Endothelial cell (in vitro differentiated cells): ENCODE results near the gene ATL1. TPM values are rescaled to one million over a fixed set of nuclear protein-coding genes. Genes with fewer than 3 reads are reported as not detected.
A peak's percentile ranks its signal among the peaks of the same experiment; 100 is the strongest.

Source experiments
- DNase-seq: peaks from one replicate; pipeline ENCODE4 v3.0.0; 2021; ENCODE audit warnings: low spot score
- H3K27ac Mint-ChIP-seq: one replicate; pipeline ENCODE4 v1.8.0; 2021; ENCODE audit warnings: mixed read lengths, inconsistent platforms; ENCODE audit not compliant: unreplicated experiment
- H3K27me3 Mint-ChIP-seq: one replicate; pipeline ENCODE4 v1.8.0; 2021; ENCODE audit warnings: mild to moderate bottlenecking, moderate library complexity, mixed read lengths, inconsistent platforms; ENCODE audit not compliant: unreplicated experiment
- H3K36me3 Mint-ChIP-seq: one replicate; pipeline ENCODE4 v1.8.0; 2021; ENCODE audit warnings: mild to moderate bottlenecking, low read depth, mixed read lengths, inconsistent platforms; ENCODE audit not compliant: unreplicated experiment
- H3K4me1 Mint-ChIP-seq: one replicate; pipeline ENCODE4 v1.8.0; 2021; ENCODE audit warnings: mild to moderate bottlenecking, mixed read lengths, inconsistent platforms; ENCODE audit not compliant: unreplicated experiment
- H3K4me3 Mint-ChIP-seq: one replicate; pipeline ENCODE4 v1.8.0; 2021; ENCODE audit warnings: mild to moderate bottlenecking, mixed read lengths, inconsistent platforms; ENCODE audit not compliant: unreplicated experiment
- H3K9me3 Mint-ChIP-seq: one replicate; pipeline ENCODE4 v1.8.0; 2021; ENCODE audit warnings: mixed read lengths, inconsistent platforms; ENCODE audit not compliant: unreplicated experiment
- CTCF ChIP-seq: fragments of 200-600 bp; sonication (generic); IDR thresholded peaks from one replicate; pipeline ENCODE4 v1.5.0; 2021; ENCODE audit warnings: antibody characterized with exemption; ENCODE audit not compliant: unreplicated experiment
- total RNA-seq: library from RNA; stranded (reverse); fragmentation: NEBNext Ultra II Directional; extraction: Animal tissue kit (Norgen Biotek cat#: 25700); gene quantifications from one replicate; pipeline ENCODE4 v1.2.1, GENCODE V29; 2021; ENCODE audit not compliant: unreplicated experiment

Gene ATL1
- total RNA-seq, 1 donor from 2014 or later, result 4.7 TPM

DNA sequence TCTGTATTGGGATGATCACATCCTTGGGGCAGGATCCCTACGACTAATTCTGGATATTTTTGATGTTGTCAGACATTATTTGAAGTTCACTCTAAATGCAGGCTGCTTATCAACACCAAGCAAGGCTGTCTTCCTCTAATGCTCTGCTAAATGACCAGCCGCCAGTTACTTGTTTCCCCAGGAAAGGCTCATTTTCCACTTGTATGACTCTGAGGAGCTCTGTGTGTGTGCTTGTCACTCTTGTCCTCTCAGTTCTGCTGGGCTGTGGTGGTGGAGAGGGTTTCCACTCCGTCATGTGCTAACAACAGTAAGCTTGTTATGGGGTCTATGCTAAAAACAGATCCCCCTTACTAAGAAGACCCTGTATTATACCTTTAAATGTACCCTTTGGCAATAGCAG is 42.1 kb downstream of the ATL1 start:
- Mint-ChIP-seq H3K27me3 (no peaks in the 10 kb centered on the region), H3K27ac (peak overlapping the region; percentile 62), H3K9me3 (no peaks in the 10 kb centered on the region), H3K36me3 (no peaks in the 10 kb centered on the region), H3K4me1 (peaks cover 15% of the 10 kb centered on the region), H3K4me3 (no peak overlapping the region)
- TF ChIP-seq CTCF, result no peak
- no peak for DNase-seq

GRCh38 chr14:50603565-50603964 is 43.6 kb downstream of the ATL1 start:
- Mint-ChIP-seq H3K27ac (no peak overlapping the region), H3K9me3 (no peaks in the 10 kb centered on the region), H3K36me3 (no peaks in the 10 kb centered on the region), H3K4me3 (no peak overlapping the region), H3K27me3 (no peaks in the 10 kb centered on the region), H3K4me1 (peaks cover 15% of the 10 kb centered on the region)
- TF ChIP-seq CTCF, result no peak
- no peak for DNase-seq

- DNase-seq, result no peak
- Mint-ChIP-seq H3K36me3 (no peaks in the 10 kb centered on the region), H3K4me3 (no peak overlapping the region), H3K27me3 (no peaks in the 10 kb centered on the region), H3K4me1 (peaks cover 15% of the 10 kb centered on the region), H3K27ac (no peak overlapping the region), H3K9me3 (no peaks in the 10 kb centered on the region)
- no peak for TF ChIP-seq CTCF
Observed at GRCh38 chr14:50605766-50606165, 45.8 kb downstream of the ATL1 start.

- no peak overlapping the region for H3K27ac Mint-ChIP-seq
- H3K36me3 Mint-ChIP-seq, result no peaks in the 10 kb centered on the region
- DNase-seq, result no peak
- H3K9me3 Mint-ChIP-seq, result no peaks in the 10 kb centered on the region
- peaks cover 11% of the 10 kb centered on the region for H3K4me1 Mint-ChIP-seq
- TF ChIP-seq CTCF, result no peak
- H3K4me3 Mint-ChIP-seq, result no peak overlapping the region
- H3K27me3 Mint-ChIP-seq, result no peaks in the 10 kb centered on the region
Observed at GRCh38 chr14:50606468-50606867, 46.5 kb downstream of the ATL1 start.

- H3K4me1 Mint-ChIP-seq, result peaks cover 4% of the 10 kb centered on the region
- no peaks in the 10 kb centered on the region for H3K36me3 Mint-ChIP-seq
- H3K4me3 Mint-ChIP-seq, result no peak overlapping the region
- no peaks in the 10 kb centered on the region for H3K9me3 Mint-ChIP-seq
- H3K27me3 Mint-ChIP-seq, result no peaks in the 10 kb centered on the region
- DNase-seq, result no peak
- H3K27ac Mint-ChIP-seq, result no peak overlapping the region
- TF ChIP-seq CTCF, result no peak
Observed at GRCh38 chr14:50607181-50607580, 47.2 kb downstream of the ATL1 start.
